ENCODE results near the gene TMEM121B.
A peak's percentile ranks its signal among the peaks of the same experiment; 100 is the strongest.

The TMEM121B gene

DNA sequence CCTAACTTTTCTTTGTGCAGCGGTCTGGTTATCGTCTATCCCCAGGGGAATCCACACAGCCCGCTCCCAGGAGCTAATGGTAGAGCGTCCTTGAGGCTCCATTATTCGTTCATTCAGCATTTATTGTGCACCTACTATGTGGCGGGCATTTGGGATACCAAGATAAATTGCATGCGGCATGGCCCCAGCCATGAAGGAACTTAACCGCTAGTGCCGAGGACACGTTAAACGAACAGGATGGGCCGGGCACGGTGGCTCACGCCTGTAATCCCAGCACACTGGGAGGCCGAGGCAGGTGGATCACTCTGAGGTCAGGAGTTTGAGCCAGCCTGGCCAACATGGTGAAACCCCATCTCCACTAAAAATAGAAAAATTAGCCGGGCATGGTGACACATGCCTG, 11.2 kb downstream of the TMEM121B start:
- no peak for DNase-seq (ENCODE audit: low spot score)

DNA sequence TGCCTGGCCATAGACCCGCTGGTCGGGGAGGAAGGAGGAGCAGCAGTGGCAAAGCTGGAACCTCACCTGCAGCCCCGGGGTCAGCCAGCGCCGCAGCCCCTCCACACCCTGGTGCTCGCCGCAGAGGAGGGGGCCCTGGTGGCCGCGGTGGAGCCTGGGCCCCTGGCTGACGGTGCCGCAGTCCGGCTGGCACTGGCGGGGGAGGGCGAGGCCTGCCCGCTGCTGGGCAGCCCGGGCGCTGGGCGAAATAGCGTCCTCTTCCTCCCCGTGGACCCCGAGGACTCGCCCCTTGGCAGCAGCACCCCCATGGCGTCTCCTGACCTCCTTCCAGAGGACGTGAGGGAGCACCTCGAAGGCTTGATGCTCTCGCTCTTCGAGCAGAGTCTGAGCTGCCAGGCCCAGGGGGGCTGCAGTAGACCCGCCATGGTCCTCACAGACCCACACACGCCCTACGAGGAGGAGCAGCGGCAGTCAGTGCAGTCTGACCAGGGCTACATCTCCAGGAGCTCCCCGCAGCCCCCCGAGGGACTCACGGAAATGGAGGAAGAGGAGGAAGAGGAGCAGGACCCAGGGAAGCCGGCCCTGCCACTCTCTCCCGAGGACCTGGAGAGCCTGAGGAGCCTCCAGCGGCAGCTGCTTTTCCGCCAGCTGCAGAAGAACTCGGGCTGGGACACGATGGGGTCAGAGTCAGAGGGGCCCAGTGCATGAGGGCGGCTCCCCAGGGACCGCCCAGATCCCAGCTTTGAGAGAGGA, 11.9 kb downstream of the TMEM121B start:
- DNase-seq (ENCODE audit: low spot score): no peak

DNA sequence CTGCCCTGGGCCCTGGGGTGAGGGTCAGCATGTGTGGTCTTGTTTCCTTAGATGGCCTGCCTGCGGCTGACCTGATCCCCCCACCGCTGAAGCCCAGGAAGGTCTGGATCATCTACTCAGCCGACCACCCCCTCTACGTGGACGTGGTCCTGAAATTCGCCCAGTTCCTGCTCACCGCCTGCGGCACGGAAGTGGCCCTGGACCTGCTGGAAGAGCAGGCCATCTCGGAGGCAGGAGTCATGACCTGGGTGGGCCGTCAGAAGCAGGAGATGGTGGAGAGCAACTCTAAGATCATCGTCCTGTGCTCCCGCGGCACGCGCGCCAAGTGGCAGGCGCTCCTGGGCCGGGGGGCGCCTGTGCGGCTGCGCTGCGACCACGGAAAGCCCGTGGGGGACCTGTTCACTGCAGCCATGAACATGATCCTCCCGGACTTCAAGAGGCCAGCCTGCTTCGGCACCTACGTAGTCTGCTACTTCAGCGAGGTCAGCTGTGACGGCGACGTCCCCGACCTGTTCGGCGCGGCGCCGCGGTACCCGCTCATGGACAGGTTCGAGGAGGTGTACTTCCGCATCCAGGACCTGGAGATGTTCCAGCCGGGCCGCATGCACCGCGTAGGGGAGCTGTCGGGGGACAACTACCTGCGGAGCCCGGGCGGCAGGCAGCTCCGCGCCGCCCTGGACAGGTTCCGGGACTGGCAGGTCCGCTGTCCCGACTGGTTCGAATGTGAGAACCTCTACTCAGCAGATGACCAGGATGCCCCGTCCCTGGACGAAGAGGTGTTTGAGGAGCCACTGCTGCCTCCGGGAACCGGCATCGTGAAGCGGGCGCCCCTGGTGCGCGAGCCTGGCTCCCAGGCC, 12.7 kb downstream of the TMEM121B start:
- DNase-seq (ENCODE audit: low spot score): no peak

DNA sequence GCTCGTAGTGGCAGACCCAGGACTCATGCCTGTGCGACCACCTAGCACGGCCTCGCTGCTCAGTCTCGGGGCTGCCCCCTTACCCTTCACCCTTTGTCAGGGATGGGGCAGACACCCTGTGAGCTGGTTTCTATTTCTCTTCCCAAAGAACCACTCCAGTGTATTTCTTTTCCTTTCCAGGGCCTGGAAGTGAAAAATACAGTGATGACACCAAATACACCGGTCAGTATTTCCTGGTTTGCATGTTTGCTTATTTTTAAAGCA, 13.7 kb downstream of the TMEM121B start:
- DNase-seq (ENCODE audit: low spot score): no peak

DNA sequence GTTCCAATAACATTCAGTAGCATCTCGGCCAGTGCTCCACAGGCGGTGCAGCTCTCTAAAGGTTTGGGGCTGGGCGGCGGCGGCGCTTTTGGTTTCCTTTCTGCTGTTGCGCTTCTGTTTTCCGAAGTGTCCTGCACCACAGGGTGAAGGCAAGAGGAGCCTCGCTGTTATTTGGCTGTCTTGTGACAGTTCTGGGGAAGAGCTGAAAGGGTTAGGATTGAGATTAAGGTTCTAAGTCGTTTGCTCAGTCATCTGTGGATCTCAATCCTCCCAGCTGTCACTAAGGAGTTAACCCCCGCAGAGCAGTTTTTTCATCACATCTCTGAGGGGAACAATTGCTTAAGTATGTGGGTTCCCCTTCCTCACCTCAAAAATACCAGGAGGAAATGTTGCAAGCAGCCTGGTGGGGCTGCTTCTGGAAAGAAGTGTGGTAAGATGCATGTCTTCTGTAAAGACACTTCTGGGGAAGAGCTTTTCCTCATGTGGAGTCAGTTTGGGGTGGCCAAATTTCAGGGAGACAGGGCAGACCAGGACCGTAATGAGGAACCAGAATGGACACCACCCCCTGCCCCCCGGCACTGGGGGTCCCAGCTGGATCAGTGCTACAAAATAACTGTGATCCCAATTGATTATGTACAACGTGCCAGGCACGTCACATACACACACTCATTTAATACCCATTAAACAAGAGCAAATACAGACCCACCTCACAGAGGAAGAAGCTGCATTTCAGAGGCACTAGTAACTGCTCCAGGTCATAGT, 14.2 kb downstream of the TMEM121B start:
- peak; percentile 40 for DNase-seq (ENCODE audit: low spot score)

DNA sequence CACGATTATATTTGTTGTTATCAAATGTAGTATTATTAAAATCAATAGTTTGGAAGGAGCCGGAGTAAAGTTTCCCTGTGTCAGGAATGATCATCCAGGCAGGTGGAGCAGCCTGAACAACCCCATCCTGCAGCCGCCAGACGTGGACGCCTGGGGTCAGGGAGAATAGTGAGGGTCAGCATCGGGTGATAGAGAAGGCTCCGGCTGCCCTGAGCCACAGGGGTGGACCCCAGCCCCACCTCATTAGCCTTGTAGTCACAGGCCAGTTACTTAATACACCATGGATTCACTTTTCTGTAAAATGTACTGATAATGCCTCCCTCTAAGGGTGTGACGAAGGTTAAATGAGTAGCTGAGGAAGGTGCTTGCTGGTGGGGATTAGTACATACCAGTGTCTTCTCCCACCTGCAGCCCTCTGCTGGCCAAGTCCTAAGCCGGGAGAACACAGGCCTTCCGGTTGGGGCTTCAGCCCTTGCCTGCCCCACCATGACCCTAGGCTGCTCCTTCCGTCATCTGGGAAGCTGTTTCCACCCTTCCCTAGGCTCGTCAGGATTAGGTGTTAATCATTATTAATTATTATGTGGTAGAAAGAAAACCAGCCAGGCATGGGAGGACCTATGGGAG, 14.9 kb downstream of the TMEM121B start:
- DNase-seq (ENCODE audit: low spot score): no peak

DNA sequence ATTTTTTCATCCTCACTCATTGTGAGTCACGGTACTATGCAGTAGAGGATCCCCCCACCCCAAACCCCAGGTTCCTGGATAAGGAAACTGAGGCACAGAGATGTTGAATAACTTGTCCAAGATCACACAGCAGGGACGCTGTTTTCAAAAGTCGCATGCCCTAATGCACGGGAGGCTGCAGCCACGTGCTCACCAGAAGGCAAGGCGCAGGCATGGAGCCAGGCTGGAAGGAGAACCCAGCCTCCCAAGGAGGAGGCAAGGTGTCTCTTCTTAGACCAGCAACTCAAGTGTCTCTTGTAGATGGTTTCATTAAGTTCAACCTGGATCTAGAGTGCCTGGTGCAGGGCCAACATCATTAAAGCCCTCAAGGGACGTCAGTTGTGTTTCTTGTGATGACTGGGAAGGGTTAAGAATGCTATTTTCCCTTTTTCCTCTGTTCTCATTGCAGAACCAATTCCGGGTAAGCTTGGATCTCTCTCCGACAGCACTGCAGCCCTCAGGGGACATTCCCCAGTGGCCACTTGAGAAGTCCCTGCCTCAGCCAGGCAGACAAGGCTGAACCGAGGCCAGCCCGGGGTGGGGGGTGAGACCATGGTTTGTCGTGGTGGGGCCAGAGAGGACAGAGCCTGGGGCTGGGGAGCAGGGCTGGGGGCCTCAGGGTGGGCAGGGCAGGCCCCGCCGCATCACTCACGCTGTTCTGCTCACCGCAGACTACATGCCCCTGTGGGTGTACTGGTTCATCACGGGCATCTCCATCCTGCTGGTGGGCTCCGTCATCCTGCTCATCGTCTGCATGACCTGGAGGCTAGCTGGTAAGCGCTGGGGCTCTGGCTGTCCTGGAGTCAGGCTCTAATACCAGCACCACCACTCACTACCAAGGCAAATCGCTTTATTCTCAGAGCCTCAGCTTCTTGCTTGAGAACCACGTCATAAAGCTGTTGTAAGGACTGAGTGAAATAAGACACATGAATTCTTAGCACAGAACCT, 15.7 kb downstream of the TMEM121B start:
- no peak for DNase-seq (ENCODE audit: low spot score)

DNA sequence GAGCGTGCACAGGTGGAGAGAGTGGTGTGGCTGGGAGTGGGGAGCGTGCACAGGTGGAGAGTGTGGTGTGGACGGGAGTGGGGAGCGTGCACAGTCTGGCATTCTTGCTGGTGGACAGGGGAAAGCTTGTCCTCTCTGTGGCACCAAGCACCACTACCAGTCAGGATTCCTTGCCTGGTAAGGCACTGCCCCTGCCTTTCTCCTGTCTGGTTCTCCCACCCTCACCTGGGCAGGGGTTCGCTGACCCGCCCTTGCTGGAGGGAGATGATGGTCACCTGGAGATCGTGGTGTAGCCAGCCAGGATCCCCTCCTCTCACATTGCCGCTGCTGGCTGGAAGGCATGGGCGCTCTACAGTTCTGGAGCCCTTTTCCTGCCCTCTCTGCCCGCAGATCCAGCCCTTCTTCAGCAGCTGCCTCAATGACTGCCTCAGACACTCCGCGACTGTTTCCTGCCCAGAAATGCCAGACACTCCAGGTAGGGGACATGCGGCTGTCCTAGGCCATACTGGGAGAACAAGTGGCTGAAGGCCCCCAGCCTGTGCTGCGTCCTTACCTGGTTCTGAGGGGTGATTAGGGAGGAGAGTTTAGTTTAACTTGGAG, 16.7 kb downstream of the TMEM121B start:
- no peak for DNase-seq (ENCODE audit: low spot score)

DNA sequence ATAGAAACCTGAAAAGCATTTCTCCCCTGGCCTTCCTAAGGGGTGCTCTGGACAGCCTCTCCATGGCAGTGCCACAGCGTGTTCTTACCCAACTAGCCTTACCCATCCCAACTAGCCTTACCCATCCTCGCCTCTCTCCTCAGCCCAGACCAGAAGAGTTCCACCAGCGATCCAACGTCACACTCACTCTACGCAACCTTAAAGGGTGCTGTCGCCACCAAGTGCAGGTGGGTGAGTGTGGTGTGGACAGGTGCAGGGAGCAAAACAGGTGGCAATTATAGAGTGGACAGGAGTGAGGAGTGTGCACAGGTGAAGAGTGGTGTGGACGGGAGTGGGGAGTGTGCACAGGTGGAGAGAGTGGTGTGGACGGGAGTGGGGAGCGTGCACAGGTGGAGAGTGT, 17.8 kb downstream of the TMEM121B start:
- DNase-seq (ENCODE audit: low spot score): no peak

DNA sequence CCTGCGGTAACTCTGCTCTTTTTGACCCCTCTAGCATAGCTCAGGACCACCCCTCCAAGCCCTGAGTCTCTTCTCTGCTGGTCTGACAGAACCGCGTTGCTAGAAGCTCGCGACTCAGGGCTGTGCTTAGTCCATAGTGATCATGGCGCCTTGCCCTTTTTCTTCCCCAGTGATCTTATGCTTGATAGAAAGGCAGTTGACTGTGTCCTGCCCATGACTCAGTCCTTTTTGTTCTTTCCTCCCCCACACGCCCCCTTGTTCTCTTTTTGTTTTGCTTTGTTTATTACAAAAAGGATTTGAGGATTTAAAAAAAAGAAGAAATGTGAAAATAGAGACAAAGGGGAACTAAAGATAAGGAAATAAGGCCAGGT, 18.9 kb downstream of the TMEM121B start:
- DNase-seq (ENCODE audit: low spot score): no peak

DNA sequence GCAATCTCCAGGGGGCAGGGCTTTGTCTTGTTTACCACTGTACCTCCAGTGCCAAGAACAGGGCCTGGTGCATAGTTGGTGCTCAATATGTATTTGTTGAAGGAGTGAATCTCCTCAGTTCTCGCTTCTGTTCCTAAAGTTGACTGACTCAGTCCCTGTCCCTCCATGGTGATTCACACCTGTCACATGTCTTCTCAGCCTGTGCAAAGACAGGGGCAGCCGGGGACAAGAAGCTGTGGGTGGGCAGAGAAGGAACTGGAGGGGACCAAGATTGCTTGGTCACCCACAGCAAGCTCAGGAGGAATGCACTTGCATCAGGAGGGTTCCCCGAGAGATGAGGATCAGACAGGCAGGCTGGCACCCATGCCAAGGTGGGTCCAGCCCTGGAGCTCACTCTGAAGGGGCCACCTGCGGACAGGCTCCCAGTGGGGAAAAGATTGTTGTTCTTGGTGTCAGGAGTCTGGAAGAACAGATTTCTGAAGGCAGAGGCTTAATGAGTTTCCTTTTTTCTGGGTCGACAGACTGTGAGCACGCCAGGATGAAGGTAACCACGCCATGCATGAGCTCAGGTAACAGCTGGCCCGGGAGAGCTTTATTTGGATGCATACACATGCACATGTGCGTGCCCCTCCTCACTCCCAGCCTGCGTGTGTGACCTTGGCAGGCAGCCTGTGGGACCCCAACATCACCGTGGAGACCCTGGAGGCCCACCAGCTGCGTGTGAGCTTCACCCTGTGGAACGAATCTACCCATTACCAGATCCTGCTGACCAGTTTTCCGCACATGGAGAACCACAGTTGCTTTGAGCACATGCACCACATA, 19.5 kb downstream of the TMEM121B start:
- no peak for DNase-seq (ENCODE audit: low spot score)

DNA sequence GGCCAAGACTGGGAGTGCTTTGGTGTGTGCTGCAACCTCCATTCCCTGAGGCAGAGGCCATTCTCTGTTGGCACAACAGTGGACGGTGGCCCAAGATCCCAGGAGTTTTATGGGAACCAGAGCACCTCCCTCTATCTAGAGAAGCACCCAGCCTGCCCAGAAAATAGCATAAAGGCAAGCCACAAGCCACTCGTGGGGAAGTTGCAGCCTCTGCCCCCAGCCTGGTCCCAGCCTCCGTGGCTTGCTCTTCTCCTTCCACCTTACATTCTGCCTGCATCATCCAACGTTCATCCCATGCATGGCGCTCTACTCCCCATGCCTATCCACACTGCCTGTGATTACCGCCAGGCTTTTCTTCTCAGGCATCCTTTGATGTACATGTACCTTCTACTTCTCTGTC, 20.5 kb downstream of the TMEM121B start:
- DNase-seq (ENCODE audit: low spot score): no peak

DNA sequence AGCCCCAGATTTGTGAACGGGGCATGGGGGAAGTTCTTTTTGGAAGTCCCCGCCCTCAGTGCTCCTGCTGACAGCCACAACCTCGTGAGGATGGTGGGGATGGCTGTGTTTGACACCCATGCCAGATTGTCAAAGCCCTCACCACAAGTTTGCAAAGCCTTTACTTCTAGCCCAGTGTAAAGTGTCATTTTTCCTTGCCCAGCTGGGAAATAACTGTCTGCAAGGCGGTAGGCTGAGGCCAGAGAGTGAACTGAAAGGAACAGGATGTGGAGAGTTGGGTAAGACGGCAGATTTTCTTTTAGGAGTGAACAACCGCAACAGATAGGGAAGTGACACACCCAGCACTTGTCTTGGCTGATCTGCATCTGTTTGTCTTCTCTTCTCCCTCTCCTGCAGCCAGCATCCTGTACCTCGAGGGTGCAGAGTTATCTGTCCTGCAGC, 22.8 kb downstream of the TMEM121B start:
- peak; percentile 69 for DNase-seq (ENCODE audit: low spot score)

DNA sequence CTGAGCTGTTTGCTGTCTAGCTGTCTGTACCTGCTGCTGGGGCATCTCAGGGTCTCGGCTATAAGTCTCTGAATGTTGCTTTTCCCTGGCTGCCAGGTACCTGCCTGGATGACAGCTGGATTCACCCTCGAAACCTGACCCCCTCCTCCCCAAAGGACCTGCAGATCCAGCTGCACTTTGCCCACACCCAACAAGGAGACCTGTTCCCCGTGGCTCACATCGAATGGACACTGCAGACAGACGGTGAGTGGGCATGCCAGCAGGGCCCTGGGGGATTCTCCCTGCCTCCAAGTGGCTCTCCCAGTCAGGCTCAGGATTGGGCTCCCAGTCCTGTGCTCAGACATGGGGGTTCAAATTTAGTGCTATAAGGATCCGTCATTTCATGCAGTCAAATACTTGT, 23.5 kb downstream of the TMEM121B start:
- DNase-seq (ENCODE audit: low spot score): no peak

DNA sequence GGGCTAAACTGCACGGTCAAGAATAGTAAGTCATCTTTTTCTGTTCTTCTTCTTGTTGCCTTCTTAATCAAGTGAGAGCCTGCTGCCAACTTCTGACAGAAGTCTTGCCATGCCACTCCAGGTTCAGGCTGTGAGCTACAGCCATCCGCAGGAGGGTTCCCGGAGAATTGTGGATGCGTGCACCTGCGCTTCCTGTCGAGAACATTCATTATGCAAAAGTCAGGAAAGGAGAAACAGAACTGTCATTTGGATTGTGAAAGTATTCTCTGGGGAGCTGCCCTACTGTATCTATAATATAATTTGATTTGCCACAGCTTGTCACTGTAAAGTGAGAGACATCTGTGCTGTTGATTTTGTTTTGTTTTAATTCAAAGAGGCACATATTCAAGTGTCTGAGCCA, 24.1 kb downstream of the TMEM121B start:
- no peak for DNase-seq (ENCODE audit: low spot score)

DNA sequence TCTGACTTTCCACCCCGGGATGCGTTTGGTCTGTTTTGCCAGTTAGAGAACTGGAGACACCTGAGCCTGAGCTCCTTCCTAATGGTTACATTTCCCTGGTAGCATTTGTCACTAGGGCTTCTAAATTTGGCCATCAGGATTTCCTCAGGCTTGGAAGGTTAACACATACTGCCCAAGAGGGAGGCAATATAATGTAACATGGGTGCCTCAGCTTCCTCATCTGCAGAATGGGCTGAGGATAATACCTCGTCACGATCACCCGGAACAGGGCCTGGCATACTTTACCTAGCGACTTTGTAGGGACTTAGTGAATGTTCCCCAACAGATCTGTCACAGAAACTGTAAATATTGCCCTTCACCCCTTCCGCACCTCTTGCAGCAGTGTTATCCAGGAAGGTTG, 25.1 kb downstream of the TMEM121B start:
- DNase-seq (ENCODE audit: low spot score): no peak

DNA sequence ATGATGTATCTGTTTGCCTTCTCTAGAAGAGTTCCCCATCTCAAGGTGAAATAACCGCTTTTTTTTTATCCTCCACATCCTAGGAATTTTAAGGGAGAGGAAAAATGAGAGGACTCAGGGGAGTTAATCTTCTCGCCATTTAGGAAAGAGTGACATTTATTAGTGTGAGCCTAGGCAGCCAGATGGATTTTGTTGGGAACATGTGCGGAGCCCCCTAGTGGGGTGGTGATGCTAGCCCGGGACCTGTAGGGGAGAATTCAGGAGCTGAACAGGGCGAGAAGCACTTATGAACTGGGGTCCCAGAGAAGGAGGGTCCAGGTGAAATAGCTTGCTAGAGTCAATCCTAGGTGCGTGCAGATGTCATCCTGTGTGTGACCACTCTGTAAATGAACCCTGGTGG, 25.6 kb downstream of the TMEM121B start:
- no peak for DNase-seq (ENCODE audit: low spot score)

DNA sequence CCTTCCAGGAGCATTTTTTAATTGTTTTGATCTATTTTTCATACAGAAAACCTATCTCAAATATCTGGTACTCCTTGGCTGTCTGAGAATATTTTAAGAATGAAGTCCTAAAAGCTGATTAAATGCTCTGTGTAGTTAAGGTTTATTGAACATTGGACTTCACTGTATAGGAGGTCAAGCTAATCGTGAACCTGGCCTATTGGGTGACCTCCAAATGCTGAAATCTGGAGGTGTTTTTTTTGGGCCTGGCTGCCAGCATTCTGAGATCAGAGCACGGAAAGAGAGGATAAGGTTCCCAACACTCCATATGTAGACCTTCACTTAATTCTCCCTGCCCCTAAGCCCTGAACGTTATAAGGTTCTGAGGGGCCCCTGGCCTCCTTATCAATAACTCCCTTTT, 28.1 kb downstream of the TMEM121B start:
- no peak for DNase-seq (ENCODE audit: low spot score)

DNA sequence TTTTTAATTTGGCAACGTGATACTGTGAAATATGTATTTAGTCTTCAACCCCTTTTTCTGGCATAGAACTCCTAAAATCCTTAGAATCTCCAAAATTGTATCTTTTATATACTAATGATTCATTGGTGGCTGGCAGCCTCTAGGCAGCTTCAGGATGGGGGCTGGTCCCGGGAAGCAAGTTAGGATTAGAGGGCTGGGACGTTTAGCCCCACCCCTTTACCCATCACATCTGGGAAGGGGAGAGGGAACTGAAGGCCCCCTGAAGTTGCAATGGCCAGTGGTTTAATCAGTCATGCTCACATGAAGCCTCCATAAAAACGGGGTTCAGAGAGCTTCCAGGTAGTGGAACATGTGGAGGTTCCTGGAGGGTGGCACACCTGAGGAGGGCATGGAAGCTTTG, 29.3 kb downstream of the TMEM121B start:
- DNase-seq (ENCODE audit: low spot score): no peak

DNA sequence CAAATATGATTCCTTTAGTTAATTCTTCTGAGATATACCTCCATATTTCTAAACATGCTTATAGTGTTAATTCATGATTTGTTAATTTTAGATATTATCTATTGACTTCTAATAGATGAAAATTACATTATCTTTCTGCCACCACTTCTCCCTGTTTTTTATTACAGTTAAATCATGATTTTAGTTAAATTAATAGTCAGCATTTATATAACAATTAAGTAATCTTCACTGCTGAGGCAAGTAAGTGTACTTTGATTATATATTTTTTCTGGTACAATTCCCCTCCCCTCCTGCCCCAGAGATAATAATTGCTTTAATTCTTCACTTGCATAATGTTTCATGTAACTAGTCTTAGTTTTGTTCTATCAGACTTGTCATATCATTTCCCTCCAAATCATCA, 30.6 kb downstream of the TMEM121B start:
- no peak for DNase-seq (ENCODE audit: low spot score)

Data from Ammon's horn (tissue), 1 donor.